Epithelial cell of proximal tubule (primary cell): ENCODE data around the gene CLSTN1. TPM values are rescaled to one million over a fixed set of nuclear protein-coding genes. Genes with fewer than 3 reads are reported as not detected.

Experiments used
- DNase-seq: peaks from one replicate; pipeline ENCODE4 v3.0.0-alpha.2; 2011; ENCODE audit warnings: low read depth
- H3K4me3 ChIP-seq: 2 replicates; pipeline ENCODE4 v1.5.1; 2011; ENCODE audit warnings: low read depth, mild to moderate bottlenecking, low read length
- CTCF ChIP-seq: conservative IDR thresholded peaks from 2 replicates; pipeline ENCODE4 v1.5.1; 2012; ENCODE audit warnings: low read depth, mild to moderate bottlenecking, low read length
- total RNA-seq: library from RNA; depleted of rRNA; stranded (reverse); fragments of >200 nt; gene quantifications from 2 replicates; pipeline ENCODE4 v1.2.3, GENCODE V29; 2015

Gene CLSTN1
- total RNA-seq, 1 donor from 2014 or later: 87.5 TPM

GRCh38 chr1:9744106-9744799 is 79.5 kb downstream of the CLSTN1 start:
- no peak for TF ChIP-seq CTCF
- H3K4me3 ChIP-seq: no peak overlapping the region
- no peak for DNase-seq

GRCh38 chr1:9737671-9738070 is 86.1 kb downstream of the CLSTN1 start:
- DNase-seq: no peak
- no peak overlapping the region for H3K4me3 ChIP-seq
- TF ChIP-seq CTCF: no peak

GRCh38 chr1:9737057-9737456 is 86.7 kb downstream of the CLSTN1 start:
- H3K4me3 ChIP-seq: no peak overlapping the region
- TF ChIP-seq CTCF: no peak
- DNase-seq: no peak

GRCh38 chr1:9736241-9736640 is 87.5 kb downstream of the CLSTN1 start:
- H3K4me3 ChIP-seq: no peak overlapping the region
- TF ChIP-seq CTCF: no peak
- no peak for DNase-seq

GRCh38 chr1:9735800-9736199 is 88.0 kb downstream of the CLSTN1 start:
- no peak overlapping the region for H3K4me3 ChIP-seq
- no peak for TF ChIP-seq CTCF
- DNase-seq: no peak

- no peak for TF ChIP-seq CTCF
Measured at GRCh38 chr1:9733160-9733789, 90.5 kb downstream of the CLSTN1 start.

More at GRCh38 chr1:9733160-9733789, 90.5 kb downstream of the CLSTN1 start:
- no peak for DNase-seq
- no peak overlapping the region for H3K4me3 ChIP-seq
